K562 (cell line): ENCODE measurements around the gene PITPNC1. TPM values are rescaled to one million over a fixed set of nuclear protein-coding genes. Genes with fewer than 3 reads are reported as not detected.

Source experiments
- ATAC-seq: fragments of 200-7000 bp; cut with Tn5 transposase; 3 replicates; pipeline ENCODE4 v1.9.1; 2020; ENCODE audit warnings: moderate library complexity
- BruUV-seq: library from RNA; stranded (reverse); fragments of 400-500 nt; replicated peaks from 2 replicates; lab custom pipeline; 2021; lab: Mats Ljungman, UMichigan
- CTCF ChIA-PET: fragments of 300-600 bp; formaldehyde crosslinking; extraction: SDS; loops from one replicate; lab custom pipeline; 2021; ENCODE audit warnings: low intra/inter-chr PET ratio; lab: Yijun Ruan, JAX
- POLR2A ChIA-PET: fragments of 300-600, 350-650 bp; sonication (Branson Sonifier 250); formaldehyde crosslinking; extraction: SDS; loops from one replicate; lab custom pipeline; 2021; ENCODE audit warnings: antibody characterized with exemption, inconsistent platforms; lab: Yijun Ruan, JAX
- DNase-seq, 4 experiments: peaks; one replicate each; pipeline versions ENCODE4 v3.0.0 to v3.0.0-alpha.2; 2011 to 2018; ENCODE audit warnings: low spot score in 3 of 4, mixed read lengths in 3 of 4; ENCODE audit errors: extremely low read depth in 1 of 4
- FAIRE-seq: peaks from 2 replicates; lab custom pipeline; 2011; peaks lifted over from hg19 to GRCh38; lab: Jason Lieb, UNC
- H2AFZ ChIP-seq: 2 replicates; pipeline ENCODE4 v1.6.0; 2011; ENCODE audit warnings: low read depth, low read length, control low read depth, inconsistent platforms
- H3K27ac ChIP-seq: fragments of 200-600 bp; 3 replicates; pipeline ENCODE4 v1.8.0; 2011; ENCODE audit warnings: low read depth, mild to moderate bottlenecking, control low read depth, inconsistent platforms, low read length, moderate library complexity, mixed read lengths; ENCODE audit errors: extremely low read depth
- H3K27me3 ChIP-seq, 2 experiments: fragments of 300-600 bp in 1 of 2; 2 replicates in 1 of 2; 3 replicates in 1 of 2; pipeline versions ENCODE4 v1.6.0 to v1.8.0; 2011; ENCODE audit warnings: inconsistent platforms in 2 of 2, low read length in 2 of 2, mild to moderate bottlenecking in 1 of 2, mixed read lengths in 1 of 2, moderate library complexity in 1 of 2; ENCODE audit not compliant: control insufficient read depth in 2 of 2, insufficient read depth in 2 of 2
- H3K36me3 ChIP-seq: fragments of 300-600 bp; 3 replicates; pipeline ENCODE4 v1.8.0; 2011; ENCODE audit warnings: mild to moderate bottlenecking, low read length, inconsistent platforms; ENCODE audit not compliant: control insufficient read depth, insufficient read depth
- H3K4me1 ChIP-seq, 2 experiments: fragments of 200-600 bp in 1 of 2; replicated peaks in 1 of 2; 2 replicates in 1 of 2; 3 replicates in 1 of 2; pipeline versions ENCODE4 v1.5.1 to v1.8.0; 2011; ENCODE audit warnings: inconsistent platforms in 2 of 2, low read length in 2 of 2, mild to moderate bottlenecking in 1 of 2, mixed read lengths in 1 of 2, moderate library complexity in 1 of 2; ENCODE audit not compliant: control insufficient read depth in 2 of 2, insufficient read depth in 2 of 2
- H3K4me2 ChIP-seq: 2 replicates; pipeline ENCODE4 v1.6.1; 2011; ENCODE audit warnings: low read length, control low read depth, inconsistent platforms, mixed read lengths; ENCODE audit not compliant: insufficient read depth
- H3K4me3 ChIP-seq: fragments of 200-600 bp; sonication (generic), shearing (Covaris generic); 2 replicates; pipeline ENCODE4 v1.5.1; 2016; ENCODE audit warnings: control low read depth, inconsistent platforms
- H3K79me2 ChIP-seq: fragments of 200-600 bp; 3 replicates; pipeline ENCODE4 v1.8.0; 2011; ENCODE audit warnings: low read length, inconsistent platforms; ENCODE audit not compliant: control insufficient read depth, insufficient read depth
- H3K9ac ChIP-seq, 2 experiments: 2 replicates each; pipeline versions ENCODE4 v1.6.0 to v1.6.1; 2011; ENCODE audit warnings: low read depth in 2 of 2, low read length in 2 of 2, control low read depth in 1 of 2, inconsistent platforms in 1 of 2, mild to moderate bottlenecking in 1 of 2, mixed read lengths in 1 of 2; ENCODE audit not compliant: insufficient read depth in 1 of 2
- H3K9me1 ChIP-seq: one replicate; pipeline ENCODE4 v1.6.0; 2011; ENCODE audit warnings: inconsistent platforms, mild to moderate bottlenecking, low read length, moderate library complexity; ENCODE audit not compliant: control insufficient read depth, insufficient read depth
- H3K9me3 ChIP-seq: replicated peaks from 2 replicates; pipeline ENCODE4 v1.5.1; 2011; ENCODE audit warnings: low read depth, low read length, inconsistent platforms; ENCODE audit not compliant: control insufficient read depth, insufficient read depth
- H4K20me1 ChIP-seq: replicated peaks from 2 replicates; pipeline ENCODE4 v1.6.1; 2011; ENCODE audit warnings: low read length, inconsistent platforms, mixed read lengths; ENCODE audit not compliant: control insufficient read depth, insufficient read depth
- ARID2 ChIP-seq: fragments of 450-650 bp; IDR thresholded peaks from 2 replicates; pipeline ENCODE4 v1.6.1; 2017; ENCODE audit warnings: antibody characterized with exemption, mild to moderate bottlenecking
- CXXC5 ChIP-seq: fragments of 250-450 bp; sonication (Bioruptor Pico); IDR thresholded peaks from 2 replicates; pipeline ENCODE4 v1.8.0; 2022; ENCODE audit warnings: inconsistent platforms, mild to moderate bottlenecking, moderate library complexity
- GABPB1 ChIP-seq: sonication (generic); formaldehyde crosslinking; IDR thresholded peaks from 2 replicates; pipeline ENCODE4 v1.8.0; 2022; ENCODE audit warnings: mild to moderate bottlenecking, missing genetic modification reagents
- ID3 ChIP-seq, 2 experiments: fragments of 250-450 bp in 1 of 2; fragments of 450-650 bp in 1 of 2; sonication (Bioruptor Pico) in 1 of 2; IDR thresholded peaks; 2 replicates each; pipeline versions ENCODE4 v1.6.1 to v1.8.0; 2016 to 2021; ENCODE audit warnings: mild to moderate bottlenecking in 2 of 2, moderate library complexity in 2 of 2, missing compliant biosample characterization in 1 of 2, missing genetic modification characterization in 1 of 2
- MYBL2 ChIP-seq, 2 experiments: fragments of 450-650 bp in 1 of 2; sonication (generic) in 1 of 2; formaldehyde crosslinking in 1 of 2; IDR thresholded peaks; 2 replicates each; pipeline versions ENCODE4 v1.6.1 to v1.8.1; 2017 to 2022; ENCODE audit warnings: borderline replicate concordance in 1 of 2, inconsistent platforms in 1 of 2, low read depth in 1 of 2, mild to moderate bottlenecking in 1 of 2, missing genetic modification reagents in 1 of 2, moderate library complexity in 1 of 2
- PHF20 ChIP-seq: fragments of 450-650 bp; IDR thresholded peaks from 2 replicates; pipeline ENCODE4 v1.6.1; 2018; ENCODE audit not compliant: partially characterized antibody
- PML ChIP-seq: IDR thresholded peaks from 2 replicates; pipeline ENCODE4 v1.6.1; 2012; ENCODE audit warnings: low read length, inconsistent platforms
- RCOR1 ChIP-seq, 2 experiments: IDR thresholded peaks; 2 replicates each; pipeline ENCODE4 v1.6.1; 2012; ENCODE audit warnings: low read depth in 2 of 2, low read length in 2 of 2, borderline replicate concordance in 1 of 2, improper control_type of control experiment in 1 of 2
- RFX1 ChIP-seq: fragments of 450-650 bp; IDR thresholded peaks from 2 replicates; pipeline ENCODE4 v1.6.1; 2016; ENCODE audit warnings: mild to moderate bottlenecking, moderate library complexity
- SMAD4 ChIP-seq: fragments of 250-450 bp; sonication (Bioruptor Pico); conservative IDR thresholded peaks from 2 replicates; pipeline ENCODE4 v1.8.0; 2021; ENCODE audit warnings: inconsistent platforms, mild to moderate bottlenecking, moderate library complexity
- SMARCE1 ChIP-seq: fragments of 450-650 bp; IDR thresholded peaks from 2 replicates; pipeline ENCODE4 v1.7.1; 2016; ENCODE audit warnings: mild to moderate bottlenecking
- TRIM25 ChIP-seq: fragments of 450-650 bp; IDR thresholded peaks from 2 replicates; pipeline ENCODE4 v1.7.0; 2016; ENCODE audit warnings: borderline replicate concordance
- ZFX ChIP-seq: sonication (generic); formaldehyde crosslinking; IDR thresholded peaks from 2 replicates; pipeline ENCODE4 v1.8.0; 2022; ENCODE audit warnings: mild to moderate bottlenecking, missing genetic modification reagents, moderate library complexity
- ZNF23 ChIP-seq: fragments of 250-450 bp; sonication (Bioruptor Pico); IDR thresholded peaks from 2 replicates; pipeline ENCODE4 v1.4.0; 2020; ENCODE audit warnings: mild to moderate bottlenecking
- ZNF263 ChIP-seq: sonication (generic); formaldehyde crosslinking; IDR thresholded peaks from 2 replicates; pipeline ENCODE4 v1.8.0; 2022; ENCODE audit warnings: mild to moderate bottlenecking, missing genetic modification reagents, borderline replicate concordance
- ZNF274 ChIP-seq: IDR thresholded peaks from 2 replicates; pipeline ENCODE4 v1.6.1; 2011; ENCODE audit warnings: low read depth, mild to moderate bottlenecking, low read length, moderate library complexity, borderline replicate concordance
- ZNF512 ChIP-seq: IDR thresholded peaks from 2 replicates; pipeline ENCODE4 v1.6.1; 2016; ENCODE audit warnings: missing genetic modification characterization, missing compliant biosample characterization
- WGBS: fragments of 100-300 bp; shearing (Covaris generic); methylation state at CpG from one replicate; pipeline ENCODE4 v1.1.6; 2016; ENCODE audit warnings: low coverage, mixed read lengths; ENCODE audit not compliant: insufficient coverage; ENCODE audit errors: missing lambda C conversion rate; 5-methylcytosine and 5-hydroxymethylcytosine counted together
- in situ Hi-C: fragments of 300-500 bp; cut with MboI; formaldehyde crosslinking; loops from 4 replicates; pipeline ENCODE4 v1.15.0; 2018; ENCODE audit warnings: inconsistent platforms, mixed read lengths
- intact Hi-C: fragments of 100-400 bp; cut with micrococcal nuclease; formaldehyde crosslinking; loops from 2 replicates; pipeline ENCODE4 v1.14.2; 2022
- polyA plus RNA-seq, 8 experiments: library from polyadenylated mRNA; depleted of rRNA in 4 of 8; stranded (reverse) in 5 of 8; unstranded in 3 of 8; fragments of >200 nt; fragmentation: Nextera tagmentation in 2 of 8; fragmentation: Illumina TruSeq in 1 of 8; extraction: Ambion mirVana in 2 of 8; extraction: Trizol in 1 of 8; gene quantifications; 2 replicates each; pipeline versions ENCODE4 v1.2.1 to v1.2.3, GENCODE V29; 2011 to 2014; ENCODE audit warnings: inconsistent platforms in 1 of 8, missing spikeins in 1 of 8
- total RNA-seq, 7 experiments: library from RNA; depleted of rRNA in 6 of 7; stranded (reverse); fragments of >200 nt in 6 of 7; fragmentation: Illumina TruSeq in 2 of 7; extraction: Trizol in 2 of 7; gene quantifications; 2 replicates each; pipeline versions ENCODE4 v1.2.1 to v1.2.3, GENCODE V29; 2011 to 2021; ENCODE audit warnings: low replicate concordance in 1 of 7

PITPNC1 gene
- total and polyA plus RNA-seq, 9 of the 15 experiments (the other 6 are each of a cell fraction or from before 2014, with no cell fraction given), result 0.11 to 1.1 (median 0.65) TPM

GRCh38 chr17:67374329-67375053, 2.6 kb upstream of the PITPNC1 start:
- peak overlapping the region in 1 of 2 experiments; percentile 61; a peak in 1 of 4 replicates for H3K9ac ChIP-seq
- H3K9me1 ChIP-seq, result no peaks in the 10 kb centered on the region
- peak; percentile 93 for FAIRE-seq
- H3K79me2 ChIP-seq, result no peaks in the 10 kb centered on the region
- BruUV-seq, result no TSS peak
- POLR2A ChIA-PET, result no interaction called here
- peaks cover 9 to 10% of the 10 kb centered on the region in 2 experiments; a peak in 3 of 5 replicates for H3K27me3 ChIP-seq
- CTCF ChIA-PET, result interaction anchor here (0.6 to 1.5 kb wide), 2 partner anchors 101 to 426 kb away, joined by 3 read pairs; no protein-coding TSS in a partner anchor
- H3K9me3 ChIP-seq, result peaks cover 4% of the 10 kb centered on the region; the same call in 1 of the 2 replicates
- H2AFZ ChIP-seq, result peak overlapping the region; percentile 76
- H3K36me3 ChIP-seq, result no peaks in the 10 kb centered on the region
- in situ Hi-C loops (loop anchor here (25.0 kb wide), 1 partner anchor 313 kb away; no protein-coding TSS in a partner anchor), intact Hi-C loops (loop anchor here (5.0 kb wide), 3 partner anchors 103 to 313 kb away; no protein-coding TSS in a partner anchor)
- peak overlapping the region; percentile 48; the same call in 2 of the 3 replicates for H3K27ac ChIP-seq
- WGBS, result 5% methylated on average over 12 of the region's 12 CpGs
- H3K4me3 ChIP-seq, result no peak overlapping the region
- DNase-seq, result peak; percentile 69 to 90 (median 72)
- H4K20me1 ChIP-seq, result 0 out of 2 replicates have a peak, but pooled peaks cover 8% of the 10 kb centered on the region
- H3K4me2 ChIP-seq, result peak overlapping the region; percentile 67
- peak; percentile 76 for ATAC-seq
- peaks cover 18 to 49% of the 10 kb centered on the region in 2 experiments; a peak in 4 of 5 replicates for H3K4me1 ChIP-seq
- TF ChIP-seq CXXC5, result peak; percentile 65
- TF ChIP-seq RCOR1 (IDR thresholded peaks at IDR 0.05; ENCODE audit: borderline replicate concordance in 1 of 2, low read depth in 2 of 2, low read length in 2 of 2), result peak; percentile 48 to 72; a peak in 3 of 4 replicates
- TF ChIP-seq TRIM25, result no peak
- TF ChIP-seq ZFX (CRISPR knock-in tag), result no peak
- peak; percentile 75 for TF ChIP-seq SMAD4 (CRISPR knock-in tag)
- TF ChIP-seq PHF20, result no peak
- TF ChIP-seq ARID2, result peak; percentile 38; the same call in 1 of the 2 replicates
- peak; percentile 86 for TF ChIP-seq PML
- TF ChIP-seq RFX1, result no peak
- no peak for TF ChIP-seq ZNF23 (CRISPR knock-in tag)
- TF ChIP-seq ID3 (CRISPR knock-in tag; IDR thresholded peaks at IDR 0.05), result no peak
- 0 out of 2 replicates have a peak, but pooled peaks have one; percentile 50 for TF ChIP-seq ID3 (tag; IDR thresholded peaks at IDR 0.05)
- TF ChIP-seq ZNF512 (tag), result no peak
- peak; percentile 74 for TF ChIP-seq ZNF274
- no peak for TF ChIP-seq ZNF263
- peak; percentile 90 for TF ChIP-seq SMARCE1
- TF ChIP-seq MYBL2 (IDR thresholded peaks at IDR 0.05; ENCODE audit: low read depth), result no peak; the same call in 1 of the 2 replicates
- TF ChIP-seq MYBL2 (CRISPR knock-in tag; IDR thresholded peaks at IDR 0.05; ENCODE audit: borderline replicate concordance), result no peak
- TF ChIP-seq GABPB1 (CRISPR knock-in tag), result no peak
